SK-N-SH (cell line): ENCODE results near the gene ADAMTS15.

ENCODE experiments used
- CHD2 ChIP-seq: fragments of 150-350 bp; IDR thresholded peaks from 2 replicates; pipeline ENCODE4 v1.6.1; 2018; ENCODE audit warnings: low read length; ENCODE audit not compliant: partially characterized antibody
- CTCF ChIP-seq: fragments of 200-600 bp; sonication (generic); IDR thresholded peaks from 2 replicates; pipeline ENCODE4 v1.6.1; 2017; ENCODE audit warnings: antibody characterized with exemption, mild to moderate bottlenecking, moderate library complexity
- EZH2phosphoT487 ChIP-seq: fragments of 200-600 bp; sonication (generic); IDR thresholded peaks from 2 replicates; pipeline ENCODE4 v1.6.1; 2017; ENCODE audit warnings: low read depth, mixed run types, mild to moderate bottlenecking, antibody characterized with exemption, moderate library complexity, borderline replicate concordance
- FOSL2 ChIP-seq: IDR thresholded peaks from 2 replicates; pipeline ENCODE4 v1.4.0; 2012; ENCODE audit warnings: low read depth, mild to moderate bottlenecking, moderate library complexity, borderline replicate concordance
- MAX ChIP-seq: IDR thresholded peaks from 2 replicates; pipeline ENCODE4 v1.4.0; 2012; ENCODE audit warnings: low read depth
- USF1 ChIP-seq: IDR thresholded peaks from 2 replicates; pipeline ENCODE4 v1.4.0; 2012; ENCODE audit warnings: low read depth, borderline replicate concordance
- USF2 ChIP-seq: fragments of 150-350 bp; IDR thresholded peaks from 2 replicates; pipeline ENCODE4 v1.6.1; 2017; ENCODE audit warnings: antibody characterized with exemption, low read length, low read depth, borderline replicate concordance
- YY1 ChIP-seq: IDR thresholded peaks from 2 replicates; pipeline ENCODE4 v1.4.0; 2012; ENCODE audit warnings: low read depth, mild to moderate bottlenecking
- ZBTB33 ChIP-seq: IDR thresholded peaks from 2 replicates; pipeline ENCODE4 v1.4.0; 2012; ENCODE audit warnings: low read depth, borderline replicate concordance

GRCh38 chr11:130514851-130515250 lies 66.4 kb downstream of the ADAMTS15 start:
- TF ChIP-seq USF2 (no peak), CTCF (no peak), USF1 (no peak), MAX (no peak), ZBTB33 (no peak), FOSL2 (no peak), CHD2 (no peak), EZH2phosphoT487 (no peak), YY1 (no peak)
